Measurements from ENCODE around the gene FTSJ3. TPM values are rescaled to one million over a fixed set of nuclear protein-coding genes. Genes with fewer than 3 reads are reported as not detected.

FTSJ3 gene
- total RNA-seq, 1 donor from 2014 or later: 48.6 TPM

DNA sequence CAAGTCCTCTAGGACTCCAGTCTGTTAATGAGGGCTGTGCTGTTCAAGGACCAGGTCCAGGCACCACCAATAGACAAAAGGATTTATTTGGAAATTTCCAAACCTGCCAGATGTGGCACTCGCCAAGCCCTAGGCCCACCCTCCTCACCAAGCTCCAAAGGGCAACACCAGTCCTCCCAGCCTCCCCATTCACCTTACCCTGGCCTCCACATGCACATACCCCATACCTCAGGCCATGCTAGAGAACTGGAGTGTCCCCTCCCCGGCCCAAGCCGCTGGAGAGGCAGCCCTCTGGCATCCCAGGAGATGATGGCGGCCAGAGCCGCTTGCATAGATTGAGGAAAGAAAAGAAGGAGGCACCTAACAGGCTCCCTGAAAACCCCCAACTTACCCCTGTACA, 4.6 kb upstream of the FTSJ3 start:
- peaks cover 60% of the 10 kb centered on the region for H3K36me3 Mint-ChIP-seq (ENCODE audit: low read depth, unreplicated experiment)
- peaks cover 31% of the 10 kb centered on the region for H3K4me1 Mint-ChIP-seq (ENCODE audit: unreplicated experiment)
- no peak for DNase-seq (ENCODE audit: low spot score)
- H3K27me3 Mint-ChIP-seq (ENCODE audit: unreplicated experiment): peaks cover 21% of the 10 kb centered on the region
- TF ChIP-seq, protein P1, sequence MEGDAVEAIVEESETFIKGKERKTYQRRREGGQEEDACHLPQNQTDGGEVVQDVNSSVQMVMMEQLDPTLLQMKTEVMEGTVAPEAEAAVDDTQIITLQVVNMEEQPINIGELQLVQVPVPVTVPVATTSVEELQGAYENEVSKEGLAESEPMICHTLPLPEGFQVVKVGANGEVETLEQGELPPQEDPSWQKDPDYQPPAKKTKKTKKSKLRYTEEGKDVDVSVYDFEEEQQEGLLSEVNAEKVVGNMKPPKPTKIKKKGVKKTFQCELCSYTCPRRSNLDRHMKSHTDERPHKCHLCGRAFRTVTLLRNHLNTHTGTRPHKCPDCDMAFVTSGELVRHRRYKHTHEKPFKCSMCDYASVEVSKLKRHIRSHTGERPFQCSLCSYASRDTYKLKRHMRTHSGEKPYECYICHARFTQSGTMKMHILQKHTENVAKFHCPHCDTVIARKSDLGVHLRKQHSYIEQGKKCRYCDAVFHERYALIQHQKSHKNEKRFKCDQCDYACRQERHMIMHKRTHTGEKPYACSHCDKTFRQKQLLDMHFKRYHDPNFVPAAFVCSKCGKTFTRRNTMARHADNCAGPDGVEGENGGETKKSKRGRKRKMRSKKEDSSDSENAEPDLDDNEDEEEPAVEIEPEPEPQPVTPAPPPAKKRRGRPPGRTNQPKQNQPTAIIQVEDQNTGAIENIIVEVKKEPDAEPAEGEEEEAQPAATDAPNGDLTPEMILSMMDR (IDR thresholded peaks at IDR 0.05; ENCODE audit: unreplicated experiment): no peak
- peak overlapping the region; percentile 18 for H3K4me3 Mint-ChIP-seq (ENCODE audit: unreplicated experiment)
- H3K9me3 Mint-ChIP-seq (ENCODE audit: unreplicated experiment): no peaks in the 10 kb centered on the region
- no peak overlapping the region for H3K27ac Mint-ChIP-seq (ENCODE audit: unreplicated experiment)

DNA sequence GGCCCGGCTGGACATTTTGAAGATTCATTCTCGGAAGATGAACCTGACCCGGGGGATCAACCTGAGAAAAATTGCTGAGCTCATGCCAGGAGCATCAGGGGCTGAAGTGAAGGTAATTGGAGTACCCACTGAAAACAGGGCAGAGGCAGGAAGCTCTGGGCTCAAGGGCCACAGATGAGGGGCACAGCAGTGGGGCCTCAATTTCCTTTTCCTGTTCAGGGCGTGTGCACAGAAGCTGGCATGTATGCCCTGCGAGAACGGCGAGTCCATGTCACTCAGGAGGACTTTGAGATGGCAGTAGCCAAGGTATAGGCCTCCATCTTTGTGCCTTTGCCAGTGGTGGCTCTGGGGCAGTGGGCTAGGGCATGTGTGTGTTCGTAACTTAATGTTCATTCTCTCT, 4.0 kb upstream of the FTSJ3 start:
- no peak for DNase-seq (ENCODE audit: low spot score)
- H3K4me1 Mint-ChIP-seq (ENCODE audit: unreplicated experiment): peaks cover 36% of the 10 kb centered on the region
- H3K4me3 Mint-ChIP-seq (ENCODE audit: unreplicated experiment): peak overlapping the region; percentile 73
- peaks cover 62% of the 10 kb centered on the region for H3K36me3 Mint-ChIP-seq (ENCODE audit: low read depth, unreplicated experiment)
- H3K27ac Mint-ChIP-seq (ENCODE audit: unreplicated experiment): peak overlapping the region; percentile 42
- TF ChIP-seq, protein P1 (IDR thresholded peaks at IDR 0.05; ENCODE audit: unreplicated experiment): no peak
- H3K9me3 Mint-ChIP-seq (ENCODE audit: unreplicated experiment): no peaks in the 10 kb centered on the region
- peaks cover 24% of the 10 kb centered on the region for H3K27me3 Mint-ChIP-seq (ENCODE audit: unreplicated experiment)

DNA sequence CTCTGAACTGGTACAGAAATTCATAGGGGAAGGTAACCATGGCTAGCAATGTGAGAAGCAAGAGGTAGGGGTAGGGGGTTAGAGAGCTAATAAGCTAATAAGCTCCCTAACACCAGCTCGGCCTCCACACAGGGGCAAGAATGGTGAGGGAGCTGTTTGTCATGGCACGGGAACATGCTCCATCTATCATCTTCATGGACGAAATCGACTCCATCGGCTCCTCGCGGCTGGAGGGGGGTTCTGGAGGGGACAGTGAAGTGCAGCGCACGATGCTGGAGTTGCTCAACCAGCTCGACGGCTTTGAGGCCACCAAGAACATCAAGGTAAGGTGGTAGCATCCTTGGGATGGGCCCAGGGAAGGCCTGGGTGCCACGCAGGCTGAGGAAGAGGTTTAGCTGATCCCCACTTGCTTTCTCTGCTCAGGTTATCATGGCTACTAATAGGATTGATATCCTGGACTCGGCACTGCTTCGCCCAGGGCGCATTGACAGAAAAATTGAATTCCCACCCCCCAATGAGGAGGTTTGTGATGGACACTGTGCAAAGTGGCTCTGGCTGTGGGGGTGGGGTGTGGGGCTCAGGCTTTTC, 3.5 kb upstream of the FTSJ3 start:
- DNase-seq (ENCODE audit: low spot score): no peak
- peak overlapping the region; percentile 73 for H3K4me3 Mint-ChIP-seq (ENCODE audit: unreplicated experiment)
- no peaks in the 10 kb centered on the region for H3K9me3 Mint-ChIP-seq (ENCODE audit: unreplicated experiment)
- peaks cover 41% of the 10 kb centered on the region for H3K4me1 Mint-ChIP-seq (ENCODE audit: unreplicated experiment)
- H3K27ac Mint-ChIP-seq (ENCODE audit: unreplicated experiment): peak overlapping the region; percentile 42
- peaks cover 67% of the 10 kb centered on the region for H3K36me3 Mint-ChIP-seq (ENCODE audit: low read depth, unreplicated experiment)
- H3K27me3 Mint-ChIP-seq (ENCODE audit: unreplicated experiment): peaks cover 26% of the 10 kb centered on the region
- TF ChIP-seq, protein P1 (IDR thresholded peaks at IDR 0.05; ENCODE audit: unreplicated experiment): no peak

DNA sequence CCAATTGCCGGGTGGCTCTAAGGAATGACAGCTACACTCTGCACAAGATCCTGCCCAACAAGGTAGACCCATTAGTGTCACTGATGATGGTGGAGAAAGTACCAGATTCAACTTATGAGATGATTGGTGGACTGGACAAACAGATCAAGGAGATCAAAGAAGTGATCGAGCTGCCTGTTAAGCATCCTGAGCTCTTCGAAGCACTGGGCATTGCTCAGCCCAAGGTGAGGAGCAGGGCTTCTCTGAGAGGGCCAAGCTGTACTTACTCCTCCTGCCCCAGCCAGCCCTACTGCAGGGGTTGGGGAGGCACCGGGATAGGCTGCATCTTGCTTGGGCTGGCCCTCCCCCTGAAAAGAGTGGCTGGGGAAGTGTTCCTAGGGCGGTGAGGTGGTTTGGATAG, 2.8 kb upstream of the FTSJ3 start:
- H3K4me1 Mint-ChIP-seq (ENCODE audit: unreplicated experiment): peaks cover 48% of the 10 kb centered on the region
- peaks cover 65% of the 10 kb centered on the region for H3K36me3 Mint-ChIP-seq (ENCODE audit: low read depth, unreplicated experiment)
- H3K27me3 Mint-ChIP-seq (ENCODE audit: unreplicated experiment): peaks cover 30% of the 10 kb centered on the region
- DNase-seq (ENCODE audit: low spot score): no peak
- no peaks in the 10 kb centered on the region for H3K9me3 Mint-ChIP-seq (ENCODE audit: unreplicated experiment)
- peak overlapping the region; percentile 24 for H3K4me3 Mint-ChIP-seq (ENCODE audit: unreplicated experiment)
- H3K27ac Mint-ChIP-seq (ENCODE audit: unreplicated experiment): no peak overlapping the region
- TF ChIP-seq, protein P1 (IDR thresholded peaks at IDR 0.05; ENCODE audit: unreplicated experiment): no peak

GRCh38 chr17:63828936-63829335, 1.5 kb upstream of the FTSJ3 start:
- H3K4me1 Mint-ChIP-seq (ENCODE audit: unreplicated experiment): peaks cover 48% of the 10 kb centered on the region
- TF ChIP-seq, protein P1 (IDR thresholded peaks at IDR 0.05; ENCODE audit: unreplicated experiment): no peak
- no peak overlapping the region for H3K27ac Mint-ChIP-seq (ENCODE audit: unreplicated experiment)
- peaks cover 35% of the 10 kb centered on the region for H3K27me3 Mint-ChIP-seq (ENCODE audit: unreplicated experiment)
- no peak for DNase-seq (ENCODE audit: low spot score)
- H3K36me3 Mint-ChIP-seq (ENCODE audit: low read depth, unreplicated experiment): peaks cover 74% of the 10 kb centered on the region
- peak overlapping the region; percentile 62 for H3K4me3 Mint-ChIP-seq (ENCODE audit: unreplicated experiment)
- H3K9me3 Mint-ChIP-seq (ENCODE audit: unreplicated experiment): no peaks in the 10 kb centered on the region

Data from endothelial cell (in vitro differentiated cells).